Measurements from ENCODE around the gene ZFPL1.

DNA sequence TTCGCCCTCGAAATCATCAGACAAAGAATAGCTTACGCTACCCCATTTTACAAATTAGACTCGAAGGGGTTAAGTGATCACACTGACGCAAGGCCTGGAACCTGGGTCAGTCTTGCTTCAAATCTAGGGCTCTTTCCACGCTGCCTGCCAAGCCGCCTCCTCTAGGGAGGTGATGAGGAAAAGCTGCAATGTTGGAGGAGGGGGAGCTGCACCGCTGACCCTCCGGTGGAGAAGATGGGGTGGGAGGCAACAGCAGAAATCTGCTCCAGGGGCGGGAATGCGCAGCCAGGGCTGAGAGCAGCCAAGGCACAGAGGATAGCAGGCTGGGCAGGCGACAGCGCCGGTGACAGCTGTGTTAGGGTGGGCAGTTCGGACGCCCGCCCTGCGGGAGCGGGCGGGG lies 49.7 kb downstream of the ZFPL1 start:
- no peak for TF ChIP-seq GATA2 (IDR thresholded peaks at IDR 0.05; ENCODE audit: low read depth, low read length)
- no peak for TF ChIP-seq GATA3 (IDR thresholded peaks at IDR 0.05; ENCODE audit: low read depth, low read length)
